Left forelimb (tissue), 1 donor: Measurements from ENCODE around the gene PRMT7.

Source experiments
- DNase-seq: peaks from one replicate; pipeline ENCODE4 v3.0.0-alpha.2; 2018; ENCODE audit warnings: low spot score

Gene PRMT7

GRCh38 chr16:68347605-68348004, 36.8 kb downstream of the PRMT7 start:
- DNase-seq, result no peak

DNA sequence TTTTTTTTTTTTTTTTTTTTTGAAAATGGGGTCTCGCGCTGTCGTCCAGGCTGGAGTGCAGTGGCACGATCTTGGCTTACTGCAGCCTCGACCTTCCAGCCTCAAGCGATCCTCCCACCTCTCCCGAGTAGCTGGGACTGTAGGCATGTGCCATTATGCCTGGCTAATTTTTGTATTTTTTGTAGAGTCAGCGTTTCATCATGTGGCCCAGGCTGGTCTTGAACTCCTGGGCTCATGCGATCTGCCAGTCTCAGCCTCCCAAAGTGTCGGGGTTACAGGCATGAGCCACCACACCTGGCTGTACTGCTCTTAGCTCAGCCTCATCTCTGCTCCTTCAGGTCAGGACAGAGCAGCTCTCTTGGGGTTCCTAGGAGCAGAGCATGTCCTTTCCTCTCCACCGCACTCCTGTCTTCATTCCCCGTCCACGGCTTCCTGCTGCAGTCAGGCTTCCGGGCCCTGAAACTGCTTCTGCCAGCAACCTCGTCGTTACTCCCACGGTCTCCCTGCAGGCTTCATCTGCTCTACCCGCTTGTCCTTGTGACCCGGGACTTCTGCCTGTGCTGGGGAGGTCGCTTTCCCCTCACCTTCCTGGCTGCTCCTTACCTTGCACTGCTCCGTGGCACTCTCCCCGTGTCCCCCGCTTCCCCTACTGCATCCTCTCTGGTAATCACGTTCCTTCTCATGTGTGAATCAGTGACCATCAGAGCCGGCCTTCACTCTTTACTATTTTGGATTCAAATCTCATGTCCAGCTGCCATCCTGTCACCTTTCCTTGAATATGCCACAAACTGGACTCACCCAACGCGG, 38.0 kb downstream of the PRMT7 start:
- DNase-seq, result no peak

- DNase-seq, result no peak
Observed at GRCh38 chr16:68349838-68350410, 39.1 kb downstream of the PRMT7 start.

DNA sequence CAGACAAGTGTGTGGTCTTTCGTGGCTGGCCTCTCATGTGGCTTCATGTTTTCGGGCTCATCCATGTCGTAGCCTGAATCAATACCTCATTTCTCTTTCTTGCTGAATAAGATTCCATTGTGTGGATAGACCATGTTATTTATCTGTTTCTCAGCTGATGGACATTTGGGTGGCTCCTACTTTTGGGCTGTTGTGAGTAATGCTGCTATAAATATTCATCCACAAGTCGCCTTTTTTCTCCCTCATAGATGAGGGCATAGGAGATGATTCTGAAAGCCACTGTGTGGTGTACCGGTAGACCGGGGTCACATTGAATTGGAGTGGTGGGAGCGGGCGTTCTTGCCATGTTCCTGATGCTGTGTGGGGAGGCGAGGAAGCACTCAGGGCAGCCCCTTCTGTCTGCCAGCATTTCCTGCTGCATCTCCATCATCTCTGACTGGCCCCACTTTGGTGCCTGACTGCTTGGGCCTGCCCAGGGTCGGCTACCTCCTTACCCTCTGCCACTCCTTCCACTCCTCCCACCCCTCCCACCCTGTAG, 40.1 kb downstream of the PRMT7 start:
- no peak for DNase-seq

GRCh38 chr16:68351463-68351862, 40.6 kb downstream of the PRMT7 start:
- no peak for DNase-seq

GRCh38 chr16:68351991-68352431, 41.2 kb downstream of the PRMT7 start:
- no peak for DNase-seq

GRCh38 chr16:68353366-68353765, 42.5 kb downstream of the PRMT7 start:
- no peak for DNase-seq

DNA sequence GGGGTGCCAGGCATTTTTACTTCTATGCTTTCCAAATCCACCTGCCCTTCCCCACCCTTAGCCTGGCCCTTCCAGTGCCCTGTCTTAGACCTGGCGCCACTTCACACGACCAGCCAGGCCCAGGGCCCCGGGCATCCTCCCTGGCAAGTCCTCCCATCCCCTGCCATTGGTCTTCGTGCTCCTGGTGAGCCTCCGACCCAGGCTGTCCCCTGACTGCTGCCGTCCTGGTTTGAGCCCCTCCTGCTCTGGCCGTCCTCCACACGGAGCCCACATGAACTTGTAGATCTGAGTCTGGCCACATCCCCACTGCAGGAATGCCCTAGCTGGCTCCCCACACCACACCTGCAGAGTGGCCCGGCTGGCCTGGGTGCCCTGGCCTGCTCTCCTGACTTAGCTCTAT, 44.0 kb downstream of the PRMT7 start:
- no peak for DNase-seq

DNA sequence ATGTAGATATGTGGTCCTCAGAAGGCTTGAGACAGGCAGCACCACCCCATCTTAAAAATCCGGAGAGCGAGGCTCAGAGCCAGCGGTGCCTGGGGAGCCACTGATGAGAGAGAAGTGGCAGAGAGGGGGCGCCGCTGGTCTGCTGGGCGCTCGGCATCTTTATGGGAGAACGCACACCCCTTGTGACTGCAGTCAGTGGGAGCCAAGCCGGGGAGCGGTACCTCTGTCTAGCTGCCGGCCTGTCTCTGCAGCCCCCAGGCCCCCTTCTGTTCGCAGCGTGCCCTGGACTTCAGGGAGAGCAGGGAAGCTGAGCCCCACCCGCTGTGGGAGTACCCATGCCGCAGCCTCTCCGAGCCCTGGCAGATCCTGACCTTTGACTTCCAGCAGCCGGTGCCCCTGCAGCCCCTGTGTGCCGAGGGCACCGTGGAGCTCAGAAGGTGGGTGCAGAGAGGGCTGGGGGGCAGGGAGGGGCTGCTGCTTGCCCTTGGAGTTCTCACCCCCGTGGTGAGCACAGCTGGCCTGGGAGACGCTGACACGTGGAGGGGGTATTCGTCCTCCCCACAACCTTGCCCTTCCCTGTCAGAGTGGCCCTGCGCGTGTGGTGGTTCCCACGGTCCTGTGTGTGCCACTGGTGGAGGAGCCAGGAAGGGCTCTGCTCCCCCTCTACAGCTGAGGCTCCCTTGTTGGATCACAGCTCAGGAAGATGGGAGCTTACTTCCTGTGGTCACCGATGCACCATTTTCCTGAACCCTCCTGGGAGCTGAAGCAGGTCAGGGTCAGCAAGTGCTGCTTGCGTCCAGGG, 44.8 kb downstream of the PRMT7 start:
- no peak for DNase-seq

- no peak for DNase-seq
Observed at GRCh38 chr16:68356249-68356918, 45.6 kb downstream of the PRMT7 start.

DNA sequence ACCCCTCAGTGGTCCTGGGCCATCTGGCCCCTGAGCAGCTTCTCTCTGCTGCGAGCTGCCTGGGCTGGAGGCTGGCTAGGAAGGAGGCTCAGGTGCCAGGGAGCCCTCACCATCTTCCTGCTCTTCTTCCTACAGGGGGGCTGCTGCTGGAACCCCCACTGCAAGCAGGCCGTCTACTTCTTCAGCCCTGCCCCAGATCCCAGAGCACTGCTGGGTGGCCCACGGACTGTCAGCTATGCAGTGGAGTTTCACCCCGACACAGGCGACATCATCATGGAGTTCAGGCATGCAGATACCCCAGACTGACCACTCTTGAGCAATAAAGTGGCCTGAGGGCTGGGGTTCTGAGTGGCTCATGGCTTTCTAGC, 46.1 kb downstream of the PRMT7 start:
- DNase-seq, result no peak

- DNase-seq, result no peak
Observed at GRCh38 chr16:68357521-68357922, 46.7 kb downstream of the PRMT7 start.

- no peak for DNase-seq
Observed at GRCh38 chr16:68357923-68358322, 47.1 kb downstream of the PRMT7 start.

GRCh38 chr16:68358951-68359350, 48.1 kb downstream of the PRMT7 start:
- no peak for DNase-seq

DNA sequence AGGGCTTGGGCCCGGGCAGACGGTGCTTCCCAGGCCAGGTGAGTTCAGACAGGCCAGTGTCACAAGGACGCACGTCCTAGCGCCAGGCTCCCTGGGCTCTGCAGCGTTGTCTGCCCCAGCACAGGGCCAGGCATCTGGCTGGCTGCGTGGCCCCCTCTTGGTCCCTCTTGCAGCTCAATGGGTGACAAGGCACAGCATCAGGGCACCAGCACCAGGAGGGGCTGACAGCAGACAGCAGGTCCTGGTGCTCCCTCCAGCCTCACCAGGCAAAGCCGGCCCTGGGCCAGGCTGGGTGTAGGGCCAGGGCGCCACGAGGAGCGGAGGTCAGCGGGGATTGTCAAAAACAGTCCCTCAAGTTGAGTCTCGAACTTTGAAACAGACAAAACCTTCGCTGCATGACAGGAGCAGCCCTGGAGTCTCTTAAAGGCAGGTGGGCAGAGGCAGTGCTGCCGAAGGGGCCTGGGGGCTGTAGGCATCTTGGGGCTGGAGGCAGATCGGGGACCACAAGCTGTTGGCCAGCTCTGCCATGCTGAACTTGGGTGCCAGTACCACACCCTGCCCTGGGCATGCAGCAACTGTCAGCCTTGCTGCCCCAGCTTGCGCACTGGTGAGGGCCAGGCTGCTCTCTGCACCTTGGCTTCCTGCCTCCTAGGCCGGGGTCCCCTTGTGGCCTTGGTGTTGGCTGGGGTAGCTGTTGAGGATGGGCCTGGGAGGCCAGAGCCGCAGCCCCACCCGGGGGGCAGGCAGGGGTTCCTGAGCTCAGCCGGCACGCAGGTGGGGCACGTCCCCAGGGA, 48.8 kb downstream of the PRMT7 start:
- no peak for DNase-seq

DNA sequence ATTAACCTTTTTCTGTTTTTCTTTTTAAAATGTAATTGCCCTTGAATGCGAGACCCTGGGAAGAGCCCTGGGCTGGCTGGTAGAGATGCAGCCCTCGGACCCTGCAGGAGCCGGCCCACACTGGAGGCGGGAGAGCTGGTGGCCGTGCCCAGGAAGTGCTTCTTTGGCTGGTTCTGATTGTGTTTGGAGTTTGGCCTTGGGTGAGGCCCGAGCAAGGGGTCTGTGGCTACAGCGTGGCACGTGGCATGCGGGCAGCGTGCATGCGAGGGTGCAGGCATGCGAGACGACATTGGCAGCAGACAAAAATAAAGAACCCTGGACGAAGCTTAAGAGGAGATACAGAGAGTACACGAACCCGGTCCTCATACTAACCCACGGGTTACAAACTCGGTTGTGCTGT, 49.7 kb downstream of the PRMT7 start:
- no peak for DNase-seq

GRCh38 chr16:68360956-68361355, 50.1 kb downstream of the PRMT7 start:
- DNase-seq, result no peak

DNA sequence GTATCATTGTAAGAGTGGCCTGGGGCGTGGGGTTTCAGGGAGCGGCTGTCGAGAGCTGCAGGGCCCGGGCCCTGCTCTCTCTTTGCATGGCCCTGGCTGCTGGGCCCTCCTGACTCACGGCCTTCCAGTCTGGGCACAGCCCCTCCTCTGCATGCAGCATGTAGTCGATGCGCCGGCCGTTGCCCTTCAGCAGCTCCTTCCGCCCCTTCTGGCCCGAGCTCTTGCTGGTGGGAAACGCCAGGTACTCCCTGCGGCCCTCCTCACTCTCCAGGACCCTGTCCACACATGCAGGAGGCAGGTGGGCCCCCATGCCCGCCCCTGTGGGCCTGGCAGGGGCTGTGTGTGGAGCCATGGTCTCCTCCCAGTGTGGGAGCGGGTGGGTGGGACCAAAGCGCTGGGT, 50.7 kb downstream of the PRMT7 start:
- no peak for DNase-seq

- DNase-seq, result no peak
Observed at GRCh38 chr16:68362262-68362913, 51.6 kb downstream of the PRMT7 start.

DNA sequence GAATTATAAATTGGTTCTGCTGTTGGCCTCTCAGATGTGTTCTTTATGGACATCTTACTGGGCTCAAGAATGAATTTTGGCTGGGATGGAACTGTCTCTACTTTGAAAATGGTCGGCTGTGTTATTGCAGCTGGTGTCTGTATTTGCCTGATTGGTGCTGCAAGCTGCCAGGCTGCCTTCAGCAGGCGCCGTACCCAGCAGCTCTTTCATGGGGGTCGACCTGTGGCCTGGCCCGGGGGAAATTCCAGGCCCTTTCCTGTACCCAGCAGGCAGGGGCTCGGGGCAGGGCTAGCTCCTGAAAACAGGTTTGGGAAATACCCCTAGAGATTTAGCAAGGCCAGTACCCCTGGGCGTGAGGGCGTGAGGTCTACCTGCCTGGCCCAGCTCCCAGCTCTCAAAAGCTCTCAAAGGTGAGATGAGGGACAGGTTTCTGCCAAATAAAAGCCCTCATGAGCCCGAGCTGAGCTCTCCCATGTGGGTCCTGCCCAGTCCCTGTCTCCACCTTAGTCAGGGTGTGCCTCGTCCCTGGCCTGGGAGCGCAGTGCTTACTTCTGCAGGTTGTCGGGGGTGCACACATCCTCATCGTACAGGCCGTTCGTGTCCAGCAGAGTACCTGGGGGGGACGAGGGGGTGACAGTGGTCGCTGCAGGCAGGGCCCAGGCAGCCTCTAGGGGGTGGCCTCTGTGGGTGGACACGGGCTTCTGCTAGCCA, 52.3 kb downstream of the PRMT7 start:
- DNase-seq, result no peak
